Lung (tissue), 12 donors: ENCODE data around the gene SDR42E2. TPM values are rescaled to one million over a fixed set of nuclear protein-coding genes. Genes with fewer than 3 reads are reported as not detected.
A peak's percentile ranks its signal among the peaks of the same experiment; 100 is the strongest.
"Not testable (repeated sequence)": the region's sequence is repeated elsewhere in the genome, so short reads cannot be mapped to it uniquely, and the experiment has no call there.

Experiments
- ATAC-seq: fragments of 200-7000 bp; cut with Tn5 transposase; one replicate; pipeline ENCODE4 v1.9.1; 2020; ENCODE audit warnings: moderate number of reproducible peaks; ENCODE audit not compliant: insufficient read depth, low FRiP score
- DNase-seq, 3 donors: peaks; one replicate each; pipeline ENCODE4 v3.0.0-alpha.2; 2013 to 2017
- H3K27ac ChIP-seq, 2 donors: one replicate each; pipeline ENCODE4 v1.5.1; 2013; ENCODE audit warnings: mild to moderate bottlenecking in 2 of 2, moderate library complexity in 2 of 2, control low read depth in 1 of 2, inconsistent platforms in 1 of 2, low read depth in 1 of 2, low read length in 1 of 2
- H3K27me3 ChIP-seq, 3 donors: one replicate each; pipeline ENCODE4 v1.5.1; 2013; ENCODE audit warnings: low read length in 2 of 3; ENCODE audit not compliant: control insufficient read depth in 3 of 3, insufficient read depth in 3 of 3
- H3K36me3 ChIP-seq, 4 donors: one replicate each; pipeline ENCODE4 v1.5.1; 2013; ENCODE audit warnings: low read length in 4 of 4, mild to moderate bottlenecking in 1 of 4, moderate library complexity in 1 of 4; ENCODE audit not compliant: control insufficient read depth in 4 of 4, insufficient read depth in 4 of 4
- H3K4me1 ChIP-seq, 5 donors: one replicate each; pipeline ENCODE4 v1.5.1; 2013; ENCODE audit warnings: low read length in 5 of 5, mild to moderate bottlenecking in 2 of 5, moderate library complexity in 1 of 5; ENCODE audit not compliant: control insufficient read depth in 5 of 5, insufficient read depth in 5 of 5
- H3K4me3 ChIP-seq: one replicate; pipeline ENCODE4 v1.5.1; 2013; ENCODE audit warnings: mild to moderate bottlenecking, control low read depth, moderate library complexity
- H3K9ac ChIP-seq, 2 donors: one replicate each; pipeline ENCODE4 v1.5.1; 2013; ENCODE audit warnings: low read length in 2 of 2, control low read depth in 1 of 2; ENCODE audit not compliant: insufficient read depth in 1 of 2
- H3K9me3 ChIP-seq, 4 donors: one replicate each; pipeline ENCODE4 v1.5.1; 2013; ENCODE audit warnings: low read length in 3 of 4, mild to moderate bottlenecking in 1 of 4, moderate library complexity in 1 of 4; ENCODE audit not compliant: control insufficient read depth in 4 of 4, insufficient read depth in 3 of 4
- CTCF ChIP-seq: IDR thresholded peaks from 2 replicates; pipeline ENCODE4 v1.5.1; 2012; ENCODE audit warnings: mild to moderate bottlenecking; ENCODE audit errors: control extremely low read depth, extremely low read depth
- WGBS, 2 donors: extraction: QIAGEN DNeasy Blood & Tissue Kit; methylation state at CpG; one replicate each; pipeline ENCODE4 v1.1.7; 2013; 5-methylcytosine and 5-hydroxymethylcytosine counted together
- polyA plus RNA-seq, 2 donors: library from polyadenylated mRNA; stranded (reverse); fragments of 200-250 nt; gene quantifications; one replicate each; pipeline ENCODE4 v1.2.1, GENCODE V29; 2013
- total RNA-seq, 2 donors: library from RNA; depleted of rRNA in 1 of 2; stranded (reverse); fragments of >200 nt in 1 of 2; gene quantifications; one replicate each; pipeline ENCODE4 v1.2.1, GENCODE V29; 2014 to 2021
- donor health status: control.
- donor health status: control.
- donor health status: Bipolar disorder and iron deficiency.
- donor health status: healthy.
- donor health status: DM: yes; HTN: yes; CAD: no.

The SDR42E2 gene
- total and polyA plus RNA-seq, 4 donors: 0.10 to 0.64 (median 0.11) TPM; not detected in 1

GRCh38 chr16:22195445-22195694, 33.1 kb downstream of the SDR42E2 start:
- no peak overlapping the region for H3K9ac ChIP-seq
- TF ChIP-seq CTCF: no peak
- peak overlapping the region in 1 of 2 donors; percentile 81 for H3K27ac ChIP-seq
- ATAC-seq: no peak
- DNase-seq: no peak
- no peaks in the 10 kb centered on the region for H3K9me3 ChIP-seq
- H3K4me3 ChIP-seq: no peak overlapping the region
- no peaks in the 10 kb centered on the region for H3K36me3 ChIP-seq
- H3K27me3 ChIP-seq: no peaks in the 10 kb centered on the region
- H3K4me1 ChIP-seq: peaks cover 0 to 13% (median 3%) of the 10 kb centered on the region in 5 donors

- Histone ChIP-seq H3K27me3 (no peaks in the 10 kb centered on the region), H3K27ac (peak overlapping the region; percentile 24 to 81), H3K9me3 (no peaks in the 10 kb centered on the region), H3K4me3 (peak overlapping the region; percentile 37), H3K36me3 (no peaks in the 10 kb centered on the region), H3K9ac (peak overlapping the region; percentile 13 to 94), H3K4me1 (peaks cover 0 to 13% (median 3%) of the 10 kb centered on the region in 5 donors)
- WGBS, 2 donors: 3% methylated on average over 39 of the region's 39 CpGs
- TF ChIP-seq CTCF: peak; percentile 68
- ATAC-seq (peak; percentile 27), DNase-seq (peak; percentile 97)
Observed at GRCh38 chr16:22195695-22196558, 33.6 kb downstream of the SDR42E2 start.

- H3K9ac ChIP-seq, DNase-seq, H3K27ac ChIP-seq, ATAC-seq, H3K4me3 ChIP-seq, H3K27me3 ChIP-seq, H3K36me3 ChIP-seq, H3K9me3 ChIP-seq: not testable (repeated sequence)
- WGBS, 2 donors: 37% methylated on average over 20 of the region's 20 CpGs
- H3K4me1 ChIP-seq: peaks cover 0 to 12% (median 2%) of the 10 kb centered on the region in 5 donors
Observed at GRCh38 chr16:22196559-22197168, 34.4 kb downstream of the SDR42E2 start.

- TF ChIP-seq CTCF: no peak
- ATAC-seq: no peak
- Histone ChIP-seq H3K9me3 (no peaks in the 10 kb centered on the region), H3K27me3 (no peaks in the 10 kb centered on the region), H3K36me3 (no peaks in the 10 kb centered on the region), H3K9ac (no peak overlapping the region), H3K4me3 (no peak overlapping the region), H3K4me1 (peaks cover 0 to 4% (median 0%) of the 10 kb centered on the region in 5 donors), H3K27ac (peak overlapping the region in 1 of 2 donors; percentile 57)
- 74% methylated on average over 7 of the region's 7 CpGs for WGBS, 2 donors
- DNase-seq: no peak
Observed at GRCh38 chr16:22198547-22199293, 36.4 kb downstream of the SDR42E2 start.
